ENCODE measurements around the gene SGCD. TPM values are rescaled to one million over a fixed set of nuclear protein-coding genes. Genes with fewer than 3 reads are reported as not detected.

Gene SGCD
- total and polyA plus RNA-seq, 8 donors, result 10.4 to 15.8 (median 12.5) TPM

DNA sequence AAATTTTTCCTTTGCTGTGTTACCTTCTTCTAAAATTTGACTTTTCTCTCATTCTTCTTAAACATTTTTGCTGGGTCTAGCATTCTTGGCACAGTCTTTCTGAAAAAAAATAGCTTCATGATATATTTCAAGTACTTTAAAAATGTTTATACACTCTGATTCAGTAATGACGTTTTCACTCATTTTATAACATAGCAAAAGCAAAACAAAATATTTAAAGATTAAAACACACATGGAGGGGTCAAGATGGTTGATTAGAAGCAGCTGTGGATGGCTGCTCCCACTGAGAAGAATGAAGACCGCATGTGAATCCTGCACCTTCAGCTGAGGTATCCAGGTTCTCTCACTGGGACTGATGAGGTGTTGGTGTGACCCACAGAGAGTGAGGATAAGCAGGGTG lies 188.2 kb downstream of the SGCD start:
- Histone ChIP-seq H3K4me1 (no peaks in the 10 kb centered on the region), H3K9me3 (peaks cover 0 to 5% of the 10 kb centered on the region in 2 donors), H3K4me3 (no peak overlapping the region), H3K27me3 (no peaks in the 10 kb centered on the region), H3K36me3 (no peaks in the 10 kb centered on the region), H3K27ac (no peak overlapping the region)
- DNase-seq, result peak in 2 of 4 donors; percentile 18 to 44
- intact Hi-C loops (cut with DNase I), result no loop called here
- TF ChIP-seq, protein P1, sequence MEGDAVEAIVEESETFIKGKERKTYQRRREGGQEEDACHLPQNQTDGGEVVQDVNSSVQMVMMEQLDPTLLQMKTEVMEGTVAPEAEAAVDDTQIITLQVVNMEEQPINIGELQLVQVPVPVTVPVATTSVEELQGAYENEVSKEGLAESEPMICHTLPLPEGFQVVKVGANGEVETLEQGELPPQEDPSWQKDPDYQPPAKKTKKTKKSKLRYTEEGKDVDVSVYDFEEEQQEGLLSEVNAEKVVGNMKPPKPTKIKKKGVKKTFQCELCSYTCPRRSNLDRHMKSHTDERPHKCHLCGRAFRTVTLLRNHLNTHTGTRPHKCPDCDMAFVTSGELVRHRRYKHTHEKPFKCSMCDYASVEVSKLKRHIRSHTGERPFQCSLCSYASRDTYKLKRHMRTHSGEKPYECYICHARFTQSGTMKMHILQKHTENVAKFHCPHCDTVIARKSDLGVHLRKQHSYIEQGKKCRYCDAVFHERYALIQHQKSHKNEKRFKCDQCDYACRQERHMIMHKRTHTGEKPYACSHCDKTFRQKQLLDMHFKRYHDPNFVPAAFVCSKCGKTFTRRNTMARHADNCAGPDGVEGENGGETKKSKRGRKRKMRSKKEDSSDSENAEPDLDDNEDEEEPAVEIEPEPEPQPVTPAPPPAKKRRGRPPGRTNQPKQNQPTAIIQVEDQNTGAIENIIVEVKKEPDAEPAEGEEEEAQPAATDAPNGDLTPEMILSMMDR (IDR thresholded peaks at IDR 0.05), result no peak
- ATAC-seq, result no peak

DNA sequence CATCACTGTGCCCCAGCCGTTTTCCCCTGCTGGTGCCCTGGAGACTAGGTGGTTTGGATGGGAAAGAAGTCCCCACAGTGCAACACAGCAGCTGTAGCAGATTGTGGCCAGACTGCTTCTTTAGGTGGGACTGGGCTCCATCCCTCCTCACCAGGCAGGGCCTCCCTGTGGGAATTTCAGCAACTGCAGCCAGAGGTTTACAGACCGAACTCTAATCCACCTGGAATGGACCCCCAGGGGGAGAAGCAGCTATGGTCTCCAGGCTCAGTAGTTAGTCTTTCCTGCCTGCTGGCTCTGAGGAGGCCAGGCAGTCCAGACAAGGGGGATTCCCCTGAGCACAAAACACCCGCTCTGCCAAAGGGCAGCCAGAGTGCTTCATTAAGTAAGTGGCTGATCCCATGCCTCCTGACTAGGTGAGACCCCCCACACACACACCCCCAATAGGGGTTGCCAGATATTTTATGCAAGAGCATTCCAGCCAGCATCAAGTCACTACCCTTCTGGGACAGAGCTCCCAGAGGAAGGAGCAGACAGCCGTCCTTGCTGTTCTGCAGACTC lies 188.9 kb downstream of the SGCD start:
- Histone ChIP-seq H3K9me3 (peaks cover 0 to 8% of the 10 kb centered on the region in 2 donors), H3K27me3 (no peaks in the 10 kb centered on the region), H3K4me1 (no peaks in the 10 kb centered on the region), H3K27ac (no peak overlapping the region), H3K36me3 (no peaks in the 10 kb centered on the region), H3K4me3 (no peak overlapping the region)
- peak in 2 of 4 donors; percentile 7 to 34 for DNase-seq
- TF ChIP-seq, protein P1 (IDR thresholded peaks at IDR 0.05), result no peak
- intact Hi-C loops (cut with DNase I), result no loop called here
- ATAC-seq, result no peak

DNA sequence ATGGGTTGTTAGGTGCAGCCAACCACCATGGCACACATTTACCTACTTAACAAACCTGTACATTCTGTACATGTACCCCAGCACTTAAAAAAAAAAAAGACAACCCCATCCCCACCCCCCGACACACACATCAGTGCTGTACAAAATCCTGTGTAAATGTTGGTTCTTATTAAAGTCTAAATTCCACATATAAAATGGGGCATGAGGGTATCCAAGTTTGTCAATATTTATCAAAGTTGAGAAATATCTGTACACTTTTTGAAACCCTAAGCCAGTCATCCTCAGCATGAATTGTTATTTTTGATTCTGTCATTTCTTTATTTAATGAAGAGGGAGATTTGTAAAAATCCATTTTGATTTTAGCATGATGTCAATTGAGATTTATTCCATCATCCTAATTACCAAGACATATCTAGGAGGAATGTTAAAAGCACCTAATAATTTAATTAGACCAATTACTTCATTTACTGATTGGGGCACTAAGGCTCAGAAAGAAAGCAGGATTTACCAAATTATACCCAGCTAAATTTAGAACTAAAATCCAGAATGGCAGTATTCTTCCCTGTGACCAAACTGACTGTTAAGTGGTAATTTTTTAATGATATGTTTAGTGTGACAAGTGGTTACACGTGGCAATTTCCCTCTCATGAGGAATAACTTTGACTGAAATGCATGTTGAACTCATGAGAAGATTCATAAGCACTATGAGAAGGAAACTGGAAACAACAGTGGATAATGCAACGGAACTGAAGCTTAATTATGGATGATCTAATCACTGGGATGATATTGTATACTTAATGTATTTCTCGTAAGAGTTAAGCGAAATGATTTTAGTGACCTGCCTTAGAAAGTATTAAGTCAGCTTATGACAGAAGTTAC lies 195.9 kb downstream of the SGCD start:
- DNase-seq (no peak), ATAC-seq (no peak)
- Histone ChIP-seq H3K4me3 (no peak overlapping the region), H3K27ac (no peak overlapping the region), H3K4me1 (no peaks in the 10 kb centered on the region), H3K36me3 (no peaks in the 10 kb centered on the region), H3K27me3 (no peaks in the 10 kb centered on the region), H3K9me3 (peaks cover 0 to 3% of the 10 kb centered on the region in 2 donors)
- intact Hi-C loops (cut with DNase I), result no loop called here
- TF ChIP-seq, protein P1 (IDR thresholded peaks at IDR 0.05), result no peak

DNA sequence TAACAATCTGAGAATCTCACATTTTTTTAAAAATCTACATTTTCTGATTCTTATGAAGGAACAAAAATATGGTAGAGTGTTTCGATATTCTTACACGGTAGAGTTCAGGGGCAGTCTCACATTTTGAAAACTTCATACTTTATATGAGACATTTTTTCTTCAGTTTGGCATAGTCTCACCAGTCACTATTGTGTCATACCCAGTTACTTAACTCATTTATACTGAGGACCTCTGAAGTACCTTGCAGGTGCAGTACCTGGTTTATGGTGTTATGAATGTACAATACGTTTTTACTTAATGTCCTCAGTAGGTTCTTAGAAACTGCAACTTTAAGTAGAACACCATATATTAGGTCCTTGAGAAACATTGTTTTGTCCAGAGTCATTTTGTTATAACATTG lies 196.6 kb downstream of the SGCD start:
- DNase-seq, result no peak

More for the DNA sequence above, 196.6 kb downstream of the SGCD start:
- Histone ChIP-seq H3K9me3 (peaks cover 0 to 3% of the 10 kb centered on the region in 2 donors), H3K27ac (no peak overlapping the region), H3K27me3 (no peaks in the 10 kb centered on the region), H3K4me3 (no peak overlapping the region), H3K36me3 (no peaks in the 10 kb centered on the region), H3K4me1 (no peaks in the 10 kb centered on the region)
- intact Hi-C loops (cut with DNase I), result no loop called here
- TF ChIP-seq, protein P1 (IDR thresholded peaks at IDR 0.05), result no peak
- no peak for ATAC-seq
